ENCODE results near the gene SIRPG. TPM values are rescaled to one million over a fixed set of nuclear protein-coding genes. Genes with fewer than 3 reads are reported as not detected.

Gene SIRPG
- total and polyA plus RNA-seq, 2 of the 8 experiments (the other 6 are each of a cell fraction or from before 2014, with no cell fraction given), result 0.08 TPM; not detected in 1

- TF ChIP-seq, protein P1, sequence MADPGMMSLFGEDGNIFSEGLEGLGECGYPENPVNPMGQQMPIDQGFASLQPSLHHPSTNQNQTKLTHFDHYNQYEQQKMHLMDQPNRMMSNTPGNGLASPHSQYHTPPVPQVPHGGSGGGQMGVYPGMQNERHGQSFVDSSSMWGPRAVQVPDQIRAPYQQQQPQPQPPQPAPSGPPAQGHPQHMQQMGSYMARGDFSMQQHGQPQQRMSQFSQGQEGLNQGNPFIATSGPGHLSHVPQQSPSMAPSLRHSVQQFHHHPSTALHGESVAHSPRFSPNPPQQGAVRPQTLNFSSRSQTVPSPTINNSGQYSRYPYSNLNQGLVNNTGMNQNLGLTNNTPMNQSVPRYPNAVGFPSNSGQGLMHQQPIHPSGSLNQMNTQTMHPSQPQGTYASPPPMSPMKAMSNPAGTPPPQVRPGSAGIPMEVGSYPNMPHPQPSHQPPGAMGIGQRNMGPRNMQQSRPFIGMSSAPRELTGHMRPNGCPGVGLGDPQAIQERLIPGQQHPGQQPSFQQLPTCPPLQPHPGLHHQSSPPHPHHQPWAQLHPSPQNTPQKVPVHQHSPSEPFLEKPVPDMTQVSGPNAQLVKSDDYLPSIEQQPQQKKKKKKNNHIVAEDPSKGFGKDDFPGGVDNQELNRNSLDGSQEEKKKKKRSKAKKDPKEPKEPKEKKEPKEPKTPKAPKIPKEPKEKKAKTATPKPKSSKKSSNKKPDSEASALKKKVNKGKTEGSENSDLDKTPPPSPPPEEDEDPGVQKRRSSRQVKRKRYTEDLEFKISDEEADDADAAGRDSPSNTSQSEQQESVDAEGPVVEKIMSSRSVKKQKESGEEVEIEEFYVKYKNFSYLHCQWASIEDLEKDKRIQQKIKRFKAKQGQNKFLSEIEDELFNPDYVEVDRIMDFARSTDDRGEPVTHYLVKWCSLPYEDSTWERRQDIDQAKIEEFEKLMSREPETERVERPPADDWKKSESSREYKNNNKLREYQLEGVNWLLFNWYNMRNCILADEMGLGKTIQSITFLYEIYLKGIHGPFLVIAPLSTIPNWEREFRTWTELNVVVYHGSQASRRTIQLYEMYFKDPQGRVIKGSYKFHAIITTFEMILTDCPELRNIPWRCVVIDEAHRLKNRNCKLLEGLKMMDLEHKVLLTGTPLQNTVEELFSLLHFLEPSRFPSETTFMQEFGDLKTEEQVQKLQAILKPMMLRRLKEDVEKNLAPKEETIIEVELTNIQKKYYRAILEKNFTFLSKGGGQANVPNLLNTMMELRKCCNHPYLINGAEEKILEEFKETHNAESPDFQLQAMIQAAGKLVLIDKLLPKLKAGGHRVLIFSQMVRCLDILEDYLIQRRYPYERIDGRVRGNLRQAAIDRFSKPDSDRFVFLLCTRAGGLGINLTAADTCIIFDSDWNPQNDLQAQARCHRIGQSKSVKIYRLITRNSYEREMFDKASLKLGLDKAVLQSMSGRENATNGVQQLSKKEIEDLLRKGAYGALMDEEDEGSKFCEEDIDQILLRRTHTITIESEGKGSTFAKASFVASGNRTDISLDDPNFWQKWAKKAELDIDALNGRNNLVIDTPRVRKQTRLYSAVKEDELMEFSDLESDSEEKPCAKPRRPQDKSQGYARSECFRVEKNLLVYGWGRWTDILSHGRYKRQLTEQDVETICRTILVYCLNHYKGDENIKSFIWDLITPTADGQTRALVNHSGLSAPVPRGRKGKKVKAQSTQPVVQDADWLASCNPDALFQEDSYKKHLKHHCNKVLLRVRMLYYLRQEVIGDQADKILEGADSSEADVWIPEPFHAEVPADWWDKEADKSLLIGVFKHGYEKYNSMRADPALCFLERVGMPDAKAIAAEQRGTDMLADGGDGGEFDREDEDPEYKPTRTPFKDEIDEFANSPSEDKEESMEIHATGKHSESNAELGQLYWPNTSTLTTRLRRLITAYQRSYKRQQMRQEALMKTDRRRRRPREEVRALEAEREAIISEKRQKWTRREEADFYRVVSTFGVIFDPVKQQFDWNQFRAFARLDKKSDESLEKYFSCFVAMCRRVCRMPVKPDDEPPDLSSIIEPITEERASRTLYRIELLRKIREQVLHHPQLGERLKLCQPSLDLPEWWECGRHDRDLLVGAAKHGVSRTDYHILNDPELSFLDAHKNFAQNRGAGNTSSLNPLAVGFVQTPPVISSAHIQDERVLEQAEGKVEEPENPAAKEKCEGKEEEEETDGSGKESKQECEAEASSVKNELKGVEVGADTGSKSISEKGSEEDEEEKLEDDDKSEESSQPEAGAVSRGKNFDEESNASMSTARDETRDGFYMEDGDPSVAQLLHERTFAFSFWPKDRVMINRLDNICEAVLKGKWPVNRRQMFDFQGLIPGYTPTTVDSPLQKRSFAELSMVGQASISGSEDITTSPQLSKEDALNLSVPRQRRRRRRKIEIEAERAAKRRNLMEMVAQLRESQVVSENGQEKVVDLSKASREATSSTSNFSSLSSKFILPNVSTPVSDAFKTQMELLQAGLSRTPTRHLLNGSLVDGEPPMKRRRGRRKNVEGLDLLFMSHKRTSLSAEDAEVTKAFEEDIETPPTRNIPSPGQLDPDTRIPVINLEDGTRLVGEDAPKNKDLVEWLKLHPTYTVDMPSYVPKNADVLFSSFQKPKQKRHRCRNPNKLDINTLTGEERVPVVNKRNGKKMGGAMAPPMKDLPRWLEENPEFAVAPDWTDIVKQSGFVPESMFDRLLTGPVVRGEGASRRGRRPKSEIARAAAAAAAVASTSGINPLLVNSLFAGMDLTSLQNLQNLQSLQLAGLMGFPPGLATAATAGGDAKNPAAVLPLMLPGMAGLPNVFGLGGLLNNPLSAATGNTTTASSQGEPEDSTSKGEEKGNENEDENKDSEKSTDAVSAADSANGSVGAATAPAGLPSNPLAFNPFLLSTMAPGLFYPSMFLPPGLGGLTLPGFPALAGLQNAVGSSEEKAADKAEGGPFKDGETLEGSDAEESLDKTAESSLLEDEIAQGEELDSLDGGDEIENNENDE (IDR thresholded peaks at IDR 0.05; ENCODE audit: insufficient replicate concordance, low read length), result no peak
- TF ChIP-seq EZH2 (IDR thresholded peaks at IDR 0.05; ENCODE audit: low read depth, low read length, severe bottlenecking) (no peak), RAD21 (IDR thresholded peaks at IDR 0.05 in 1 of 2, conservative IDR thresholded peaks at IDR 0.05 in 1 of 2; ENCODE audit: low read depth in 2 of 2, low read length in 2 of 2) (no peak), SUZ12 (IDR thresholded peaks at IDR 0.05; ENCODE audit: low read length) (no peak), SIX5 (IDR thresholded peaks at IDR 0.05; ENCODE audit: low read depth, low read length) (no peak), NRF1 (IDR thresholded peaks at IDR 0.05; ENCODE audit: low read depth, low read length) (no peak)
These were observed 28.3 kb downstream of the SIRPG start (continued) for GRCh38 chr20:1629321-1629720.
